ENCODE data around the gene ZCCHC17.
A peak's percentile ranks its signal among the peaks of the same experiment; 100 is the strongest.
"Not testable (repeated sequence)": the region's sequence is repeated elsewhere in the genome, so short reads cannot be mapped to it uniquely, and the experiment has no call there.

The ZCCHC17 gene

DNA sequence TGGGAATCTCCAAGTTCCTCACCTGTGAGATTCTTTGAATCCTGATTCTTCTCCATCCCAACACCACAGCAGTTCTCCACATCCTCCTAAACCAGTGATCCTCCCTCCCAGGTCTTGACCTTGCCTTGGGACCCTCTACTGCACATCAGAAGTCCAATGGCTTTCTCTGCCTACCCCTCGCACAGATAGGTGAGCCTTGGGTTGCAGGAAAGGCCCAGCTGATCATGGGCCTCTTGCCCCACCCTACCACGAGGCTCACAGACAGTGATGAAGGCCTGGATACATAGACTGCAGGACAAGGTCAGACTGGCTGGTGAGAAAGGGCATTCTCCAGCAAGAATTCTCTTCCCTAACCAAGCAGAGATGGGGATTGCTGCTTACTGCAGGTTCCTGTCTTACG, 75.2 kb downstream of the ZCCHC17 start:
- no peak for DNase-seq

DNA sequence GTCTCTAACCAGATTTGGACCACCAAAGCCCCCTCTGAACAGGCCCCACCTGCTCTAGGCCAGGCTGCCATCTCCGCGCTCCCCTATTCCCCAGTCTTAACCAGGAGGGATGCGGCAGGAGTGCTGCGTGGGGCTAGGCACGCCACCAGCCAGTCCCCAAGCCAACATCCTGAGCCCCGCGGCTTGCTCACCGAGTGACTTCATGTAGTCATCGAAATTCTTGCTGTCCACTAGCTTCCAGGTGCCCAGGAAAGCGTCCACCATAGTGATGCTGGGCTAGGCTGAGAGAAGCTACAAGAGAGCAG, 75.9 kb downstream of the ZCCHC17 start:
- DNase-seq: no peak

DNA sequence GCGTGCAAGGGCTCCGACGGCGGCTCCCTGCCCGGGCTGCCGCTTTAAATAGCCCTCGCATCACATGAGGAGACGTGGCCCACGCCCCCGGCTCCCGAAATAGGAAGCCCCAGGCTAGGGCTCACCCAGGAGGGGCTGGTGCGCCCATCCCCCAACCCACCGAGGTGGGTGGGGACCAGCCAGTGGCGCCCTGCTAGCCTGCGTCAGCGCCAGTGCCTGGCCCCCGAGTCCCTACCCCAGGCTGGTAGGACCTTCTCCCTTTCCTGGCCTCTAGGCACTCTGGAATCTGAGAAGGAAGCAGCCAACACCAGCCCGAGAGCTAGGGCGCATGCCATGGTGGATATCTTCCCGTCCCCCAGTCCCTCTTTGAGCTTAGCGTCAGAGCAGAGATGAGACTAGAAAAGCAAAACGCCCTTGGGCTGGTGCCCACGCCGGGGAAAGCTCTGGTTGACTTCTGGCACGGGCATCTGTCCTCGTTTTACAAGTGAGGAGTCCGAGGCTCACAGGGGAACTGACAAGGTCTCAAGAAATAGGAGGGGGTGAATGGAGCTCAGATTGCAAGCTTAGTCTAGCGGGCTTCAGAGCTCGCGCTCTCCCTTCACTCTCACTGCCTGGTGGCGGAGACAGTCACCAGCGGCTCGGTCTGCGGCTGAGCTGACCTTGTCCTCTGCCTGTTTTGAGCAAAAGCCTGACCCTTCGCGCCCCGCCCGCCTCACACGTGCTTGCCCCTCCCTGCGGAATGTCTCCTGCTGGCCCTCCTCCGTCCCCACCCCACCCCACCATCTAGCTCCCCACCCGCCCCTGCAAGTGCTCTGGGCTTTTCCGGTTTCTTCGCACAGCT, 76.4 kb downstream of the ZCCHC17 start, which contains the start of gene FABP3:
FABP3 (minus strand) TSS at position 21 of the 841 bp plus-strand sequence. CDS start 62 bp downstream, outside the sequence.
- peak; percentile 19 to 33 for DNase-seq

DNA sequence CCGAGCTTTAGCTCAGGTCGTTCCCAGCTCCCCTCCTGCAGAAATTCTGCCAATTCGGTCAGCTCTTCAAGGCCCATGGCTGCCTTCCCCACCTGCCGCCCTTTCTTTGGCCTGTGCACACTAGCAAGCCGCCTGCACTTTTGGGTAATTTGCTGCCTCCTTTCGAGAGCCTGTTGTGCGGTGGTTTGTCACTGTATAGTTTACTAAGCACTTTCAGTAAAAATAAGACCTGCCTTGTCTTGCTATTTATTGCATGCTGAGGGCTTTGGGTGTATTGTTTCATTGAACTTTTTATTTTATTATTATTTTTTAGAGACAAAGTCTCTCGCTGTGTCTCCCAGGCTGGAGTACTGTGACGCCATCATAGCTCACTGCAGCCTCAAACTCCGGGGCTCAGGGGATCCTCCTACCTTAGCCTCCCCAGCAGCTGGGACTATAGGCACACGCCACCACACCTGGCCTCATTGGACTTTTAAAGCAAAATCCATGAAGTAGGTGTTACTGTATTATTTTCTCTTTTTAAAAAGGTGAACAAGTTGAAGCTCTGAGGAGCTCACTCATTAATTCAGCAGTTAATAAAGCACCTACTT, 77.2 kb downstream of the ZCCHC17 start:
- no peak for DNase-seq

DNA sequence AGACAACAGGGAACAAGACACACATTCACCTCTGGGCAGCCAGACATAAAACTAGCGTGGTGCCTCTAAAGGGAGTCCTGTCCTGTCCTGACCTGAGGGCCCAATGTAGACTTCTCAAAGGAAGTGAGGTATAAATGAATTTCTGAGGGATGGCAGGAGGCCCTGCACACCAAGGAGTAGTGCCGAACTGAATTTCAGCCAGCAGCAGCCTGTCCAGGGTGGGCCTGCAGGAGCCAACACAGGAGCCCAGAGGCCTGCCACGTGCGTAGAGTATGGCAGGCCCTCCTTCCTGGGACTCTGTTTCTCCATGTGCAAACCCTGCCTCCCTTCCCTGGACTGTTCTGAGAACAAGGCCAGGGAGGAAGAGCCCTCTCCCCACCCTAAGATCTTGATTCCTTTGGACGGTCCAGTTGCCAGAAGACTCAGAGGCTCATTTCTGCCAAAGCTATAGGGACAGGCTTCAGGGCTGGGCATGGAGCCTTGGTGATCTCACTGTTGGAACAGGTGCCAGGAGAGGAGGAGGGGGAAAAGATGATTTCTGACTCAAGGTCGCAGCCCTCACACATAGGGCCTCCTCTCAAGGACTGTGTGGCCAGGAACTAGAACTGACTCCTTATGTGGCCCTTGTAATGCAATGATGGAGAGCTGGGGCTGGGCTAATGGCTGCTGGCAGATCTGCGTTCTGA, 77.8 kb downstream of the ZCCHC17 start:
- DNase-seq: no peak

DNA sequence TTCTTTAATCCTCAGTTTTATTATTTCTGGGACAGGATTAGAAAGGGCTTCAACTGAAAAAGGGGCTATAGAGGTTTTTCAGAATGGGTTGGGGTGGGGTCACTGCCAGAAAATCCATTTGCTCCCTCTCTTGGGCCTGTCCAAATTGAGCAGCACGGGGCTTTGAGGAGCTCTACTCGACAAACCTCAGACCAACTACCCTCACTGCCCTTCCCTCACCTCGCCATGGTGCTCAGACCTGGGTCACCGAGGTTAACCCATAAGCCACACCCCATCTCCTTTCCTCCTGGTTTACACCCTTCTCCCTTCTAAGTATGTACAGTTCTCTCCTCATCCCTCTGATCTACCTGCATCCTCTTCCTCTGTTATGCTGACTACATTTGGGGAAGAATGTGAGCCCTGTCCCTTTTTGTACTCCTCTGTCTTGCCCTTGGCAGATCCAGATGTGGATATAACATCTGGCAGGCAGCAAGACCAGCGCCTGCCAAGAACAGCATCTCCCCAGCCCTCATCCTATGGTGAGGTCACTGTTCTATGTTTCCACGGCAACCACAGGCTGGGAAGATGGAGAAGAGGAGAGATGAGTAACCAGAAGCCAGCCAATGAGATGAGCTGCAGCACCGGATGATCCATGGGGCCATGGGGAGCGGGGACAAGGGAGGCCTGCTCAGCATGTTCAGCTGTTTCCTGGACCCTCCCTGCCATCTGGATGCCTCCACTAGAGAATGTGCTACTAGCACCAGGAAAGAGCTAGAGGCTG, 79.7 kb downstream of the ZCCHC17 start:
- no peak for DNase-seq

DNA sequence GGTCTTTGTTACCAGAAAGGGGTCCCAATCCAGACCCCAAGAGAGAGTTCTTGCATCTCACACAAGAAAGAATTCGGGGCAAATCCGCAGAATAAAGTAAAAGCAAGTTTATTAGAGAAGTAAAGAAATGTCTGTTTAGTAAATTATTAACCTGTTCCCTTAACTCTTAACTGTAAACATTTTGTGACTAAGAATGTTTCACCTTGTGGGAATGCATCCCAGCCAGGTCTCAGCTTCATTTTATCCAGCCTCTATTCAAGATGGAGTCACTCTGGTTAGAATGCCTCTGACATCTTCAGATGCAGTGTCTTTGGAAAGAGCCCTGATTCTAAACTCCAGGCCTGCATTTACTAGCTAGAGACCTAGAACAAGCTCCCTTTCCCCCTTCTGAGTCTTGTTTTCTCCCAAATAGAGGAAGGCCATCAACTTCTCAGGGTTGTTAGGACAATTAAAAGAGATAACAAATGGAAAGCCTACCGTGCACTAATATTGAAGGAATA, 80.6 kb downstream of the ZCCHC17 start:
- no peak for DNase-seq

DNA sequence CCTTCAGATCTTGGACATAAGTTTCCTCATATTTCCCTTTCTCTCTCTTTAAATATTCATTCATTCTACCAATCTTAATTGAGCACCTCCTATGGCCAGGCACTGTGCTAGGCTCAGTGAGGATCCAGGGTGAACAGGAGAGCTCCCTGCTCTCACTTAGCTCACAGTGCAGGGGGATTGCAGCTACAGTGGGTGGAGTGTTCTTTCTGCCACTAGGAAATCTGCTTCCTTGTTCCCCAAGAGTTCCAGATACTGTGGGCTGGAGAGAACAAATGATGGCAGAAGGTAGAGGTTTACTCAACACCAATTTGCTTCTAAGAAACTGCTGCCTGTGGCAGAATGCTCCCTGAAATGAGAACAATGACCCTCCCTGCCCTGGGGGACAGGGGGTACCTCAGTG, 81.2 kb downstream of the ZCCHC17 start:
- DNase-seq: no peak

DNA sequence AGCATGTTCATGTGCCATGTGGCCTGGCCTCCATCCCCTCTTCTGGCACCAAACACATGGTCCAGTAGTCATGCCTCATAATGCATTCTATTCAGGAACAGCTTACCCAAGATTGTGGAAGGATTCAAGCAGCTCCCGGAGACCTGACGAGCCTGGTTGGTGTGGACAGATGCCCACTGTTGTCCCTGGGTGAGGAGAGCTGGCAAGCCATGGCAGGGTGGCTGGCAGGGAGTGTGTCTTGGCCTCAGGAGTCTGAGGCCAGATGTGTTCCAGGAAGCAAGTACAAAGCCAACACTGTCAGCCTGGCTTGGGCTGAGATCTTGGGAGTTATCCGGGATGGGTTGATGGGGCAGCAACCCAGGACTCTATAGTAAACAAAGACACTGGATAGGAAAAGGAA, 83.3 kb downstream of the ZCCHC17 start:
- no peak for DNase-seq

DNA sequence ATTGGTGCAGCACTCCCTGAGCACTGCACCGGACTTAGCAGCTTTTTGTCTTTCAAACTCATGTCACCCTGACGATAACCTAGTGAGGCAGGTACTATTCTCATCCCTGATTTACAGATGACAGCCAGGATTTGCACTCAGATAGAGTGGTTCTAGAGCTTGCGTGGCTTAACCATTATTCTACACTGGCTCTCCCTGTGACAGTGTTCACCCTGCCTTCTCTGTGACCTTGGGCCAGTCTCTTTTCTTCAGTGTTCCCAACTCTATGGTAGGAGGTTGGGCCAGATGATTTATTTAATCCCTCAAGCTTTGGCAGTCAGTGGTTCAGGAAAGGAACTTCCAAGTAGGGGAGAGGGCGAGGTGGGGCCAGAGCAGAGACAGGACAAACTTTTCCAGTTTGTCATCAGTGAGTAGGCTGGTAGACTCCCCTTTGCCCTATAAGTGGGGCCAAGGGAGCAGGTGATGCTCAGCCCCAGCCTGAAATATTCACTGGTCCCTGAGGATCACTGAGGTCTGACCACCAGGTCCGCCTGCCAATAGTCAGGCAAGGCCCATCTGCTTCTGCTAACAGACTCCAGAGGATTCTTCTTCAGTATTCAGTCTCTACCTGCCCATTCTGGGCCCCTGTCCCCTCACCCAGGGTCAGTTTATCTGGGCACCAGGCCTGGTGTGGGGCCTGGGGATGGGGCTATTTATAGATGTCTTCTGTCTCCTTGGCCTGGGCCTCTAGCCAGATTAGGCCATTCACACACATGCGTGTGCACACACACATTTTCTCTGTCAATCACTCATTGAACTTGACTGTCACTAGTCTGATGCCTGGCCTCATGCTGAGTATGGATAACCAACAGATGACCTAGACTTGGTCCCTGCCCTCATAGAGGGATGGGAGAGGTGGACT, 84.8 kb downstream of the ZCCHC17 start:
- DNase-seq: no peak

DNA sequence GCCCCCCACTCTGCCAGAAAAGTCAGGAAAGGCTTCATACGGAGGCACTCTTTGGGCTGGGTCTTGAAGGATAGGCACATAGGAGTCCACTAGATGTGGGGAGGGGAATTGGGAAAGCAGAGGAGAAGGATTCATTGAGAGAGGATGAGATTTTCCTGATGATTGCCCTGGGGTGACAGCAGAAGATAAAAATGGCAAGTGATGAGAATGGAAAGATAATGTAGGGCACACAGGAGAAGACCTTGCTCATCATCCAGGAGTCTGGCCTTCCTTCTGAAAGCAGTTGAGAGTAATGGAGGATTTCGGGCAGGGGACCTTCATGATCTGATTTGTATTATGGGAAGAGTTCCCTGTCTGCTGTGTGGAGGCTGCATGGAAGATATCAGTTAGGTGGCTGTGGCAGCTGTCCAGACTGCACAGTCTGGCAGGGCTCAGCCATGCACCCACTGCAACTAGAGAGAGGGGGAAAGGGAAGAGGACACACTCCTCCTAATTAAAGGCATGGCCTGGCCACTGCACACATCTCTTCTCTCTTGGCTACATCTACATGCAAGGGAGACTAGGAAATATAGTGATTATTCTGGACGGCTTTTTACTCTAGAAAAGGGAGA, 85.7 kb downstream of the ZCCHC17 start:
- no peak for DNase-seq

DNA sequence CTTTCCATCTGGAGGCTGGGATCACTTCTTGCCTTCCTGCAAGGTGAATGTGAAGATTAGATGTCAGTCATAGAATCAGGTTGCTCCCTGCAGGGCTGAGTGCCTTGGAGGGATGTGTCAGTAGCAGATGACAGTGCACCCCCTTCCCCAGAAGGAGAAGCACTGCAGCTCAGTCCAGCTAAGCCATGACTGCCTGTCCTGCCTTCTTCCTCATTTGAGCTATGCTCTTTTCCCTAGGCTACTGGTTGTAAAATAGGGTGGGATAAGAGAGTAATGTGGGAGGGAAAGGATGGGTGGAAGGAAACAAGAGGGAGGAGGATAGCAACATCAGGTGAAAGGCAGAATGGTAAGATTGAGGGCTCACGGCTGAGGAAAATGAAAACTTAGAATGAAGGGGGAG, 87.1 kb downstream of the ZCCHC17 start:
- DNase-seq: no peak

DNA sequence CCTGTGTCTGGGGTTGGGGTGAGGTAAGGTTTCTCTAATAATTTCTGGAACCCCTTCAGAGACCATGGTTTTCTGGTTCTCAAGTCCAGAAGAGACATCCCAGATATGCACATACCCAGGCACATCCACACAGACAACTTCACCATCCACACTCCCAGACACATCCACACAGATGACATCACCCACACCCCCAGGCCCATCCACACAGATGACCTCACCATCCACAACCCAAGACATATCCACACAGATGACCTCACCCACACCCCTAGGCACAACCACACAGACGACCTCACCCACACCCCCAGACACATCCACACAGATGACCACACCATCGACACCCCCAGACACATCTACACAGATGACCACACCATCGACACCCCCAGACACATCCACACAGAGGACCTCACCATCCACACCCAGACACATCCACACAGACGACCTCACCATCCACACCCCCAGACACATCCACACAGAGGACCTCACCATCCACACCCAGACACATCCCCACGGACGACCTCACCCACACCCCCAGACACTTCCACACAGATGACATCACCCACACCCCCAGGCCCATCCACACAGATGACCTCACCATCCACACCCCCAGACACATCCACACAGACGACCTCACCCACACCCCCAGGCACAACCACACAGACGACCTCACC, 89.9 kb downstream of the ZCCHC17 start:
- DNase-seq: not testable (repeated sequence)

DNA sequence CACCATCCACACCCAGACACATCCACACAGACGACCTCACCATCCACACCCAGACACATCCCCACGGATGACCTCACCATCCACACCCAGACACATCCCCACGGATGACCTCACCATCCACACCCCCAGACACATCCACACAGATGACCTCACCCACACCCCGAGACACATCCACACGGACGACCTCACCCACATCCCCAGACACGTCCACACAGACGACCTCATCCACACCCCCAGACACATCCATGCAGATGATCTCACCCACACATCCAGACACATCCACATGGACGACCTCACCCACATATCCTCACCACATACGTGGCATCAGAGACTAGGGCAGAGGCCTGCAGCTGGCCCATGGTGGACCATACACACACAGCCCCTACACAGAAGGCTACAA, 90.8 kb downstream of the ZCCHC17 start:
- no peak for DNase-seq

DNA sequence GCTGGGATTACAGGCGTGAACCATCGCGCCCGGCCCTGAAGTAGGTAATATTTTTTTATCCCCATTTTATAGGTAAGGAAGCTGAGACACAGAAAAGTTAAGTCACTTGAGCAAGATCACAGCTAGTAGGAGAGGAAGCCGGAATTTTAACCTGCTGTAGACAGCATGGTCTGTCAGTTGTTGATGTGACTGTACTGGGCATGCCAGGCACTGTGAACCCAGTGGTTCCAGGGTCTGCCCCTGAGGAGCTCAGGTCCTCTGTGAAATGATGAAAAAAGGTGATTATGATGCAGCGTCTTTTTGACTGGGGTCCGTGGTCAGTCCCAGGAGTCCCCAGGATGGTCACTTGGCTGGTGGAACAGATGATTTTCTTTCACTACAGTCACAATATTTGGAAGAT, 92.8 kb downstream of the ZCCHC17 start:
- no peak for DNase-seq

DNA sequence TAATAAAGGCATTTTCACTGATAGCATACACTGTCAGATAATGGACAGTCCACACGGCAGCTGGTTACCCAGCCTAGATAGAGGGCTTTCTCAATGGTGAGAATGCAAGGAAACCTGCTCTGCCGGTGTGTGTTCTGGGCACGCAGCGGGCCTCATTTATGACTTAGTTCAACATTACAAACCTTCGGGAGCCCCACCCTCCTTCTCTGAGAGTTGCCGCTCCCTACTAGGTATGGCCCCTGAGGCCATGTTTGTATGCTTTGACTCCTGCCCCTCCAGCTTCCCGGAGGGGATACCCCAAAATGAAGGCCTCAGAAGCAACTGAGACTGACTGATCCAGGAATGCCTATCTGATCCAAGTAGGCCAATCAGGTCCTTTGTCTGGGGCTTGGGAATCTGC, 93.2 kb downstream of the ZCCHC17 start:
- no peak for DNase-seq

DNA sequence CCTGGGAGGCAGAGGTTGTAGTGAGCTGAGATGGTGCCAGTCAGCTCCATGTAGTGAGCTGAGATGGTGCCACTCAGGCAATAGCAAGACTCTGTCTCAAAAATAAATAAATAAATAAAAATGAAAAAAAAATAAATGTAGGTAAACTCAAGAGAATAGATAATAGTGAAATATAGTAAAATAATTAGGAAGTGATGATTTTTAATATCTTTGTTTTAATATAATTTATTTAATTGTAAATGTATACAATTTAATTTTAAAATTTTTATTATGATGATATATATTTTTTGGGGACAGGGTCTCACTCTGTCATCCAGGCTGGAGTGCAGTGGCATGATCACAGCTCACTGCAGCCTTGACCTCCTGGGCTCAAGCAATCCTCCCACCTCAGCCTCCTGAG, 96.6 kb downstream of the ZCCHC17 start:
- DNase-seq: no peak

DNA sequence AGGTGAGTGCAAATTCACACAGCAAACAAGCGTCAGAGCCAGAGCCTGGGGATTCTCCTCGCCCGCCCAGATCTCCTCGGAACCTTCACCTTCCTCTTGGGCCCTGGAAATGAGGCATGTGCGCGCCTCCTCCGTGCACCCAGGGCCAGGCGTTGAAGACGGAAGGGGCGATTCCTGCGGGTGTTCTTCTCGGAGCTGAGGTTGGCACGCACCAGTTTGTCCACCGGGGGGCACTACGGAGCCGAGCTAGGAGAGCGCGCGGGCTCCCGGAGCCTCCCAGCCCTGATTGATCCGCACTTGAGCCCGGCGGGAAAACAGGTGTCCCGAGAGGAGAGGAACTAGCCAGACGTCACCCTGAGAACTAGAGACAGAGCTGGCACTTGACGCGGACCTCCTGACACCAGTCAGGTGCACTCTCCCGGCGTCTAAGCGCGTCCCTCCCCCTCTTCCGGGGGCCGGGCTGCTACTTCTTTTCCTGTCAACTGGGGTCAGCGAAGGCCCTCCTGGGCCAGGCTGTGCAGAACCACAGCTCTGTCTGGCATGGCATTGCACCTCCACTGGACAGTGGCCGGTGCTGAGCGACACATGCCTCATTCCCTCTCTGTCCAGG, 97.9 kb downstream of the ZCCHC17 start:
- peak; percentile 87 to 89 for DNase-seq

DNA sequence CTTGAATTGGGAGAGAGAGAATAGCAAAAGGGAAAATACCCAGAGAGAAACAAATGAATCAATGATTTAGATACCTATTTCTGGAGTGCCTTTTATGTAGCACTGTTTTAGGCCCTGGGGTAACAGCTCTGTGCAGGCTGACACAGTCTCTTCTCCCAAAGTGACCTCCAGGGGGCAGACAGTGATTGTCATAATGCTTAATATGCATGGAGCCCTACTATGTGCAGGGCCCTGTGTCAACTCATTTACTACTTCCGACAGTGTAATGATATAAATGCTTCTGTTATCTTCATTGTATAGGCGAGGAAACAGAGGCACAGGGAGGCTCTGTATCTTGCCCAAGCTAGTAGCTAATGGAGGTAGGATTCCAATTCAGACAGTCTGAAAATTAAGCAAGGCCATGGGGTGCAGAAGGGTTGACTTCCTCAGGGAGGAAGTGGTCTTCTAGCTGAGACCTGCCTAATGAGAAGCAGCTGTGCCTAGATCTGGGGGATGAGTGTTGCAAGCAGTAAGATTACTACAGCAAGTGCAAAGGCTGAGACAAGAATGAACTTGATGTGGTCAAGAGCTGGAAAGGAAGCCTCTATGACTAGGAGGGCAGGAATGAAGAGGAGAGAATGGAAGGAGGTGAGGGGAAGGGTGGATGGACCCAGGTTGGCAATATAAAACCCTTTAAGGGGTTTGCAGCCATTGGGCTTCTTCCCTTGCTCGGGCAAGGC, 100.0 kb downstream of the ZCCHC17 start:
- DNase-seq: no peak

Data from stimulated activated CD4-positive, alpha-beta T cell treated with anti-CD3 and anti-CD28 coated beads, Interleukin-2, amount 100 ng/mL, for 24 hours (primary cell).